ENCODE data around the gene RSRC2.
"Not testable (repeated sequence)": the region's sequence is repeated elsewhere in the genome, so short reads cannot be mapped to it uniquely, and the experiment has no call there.

DNA sequence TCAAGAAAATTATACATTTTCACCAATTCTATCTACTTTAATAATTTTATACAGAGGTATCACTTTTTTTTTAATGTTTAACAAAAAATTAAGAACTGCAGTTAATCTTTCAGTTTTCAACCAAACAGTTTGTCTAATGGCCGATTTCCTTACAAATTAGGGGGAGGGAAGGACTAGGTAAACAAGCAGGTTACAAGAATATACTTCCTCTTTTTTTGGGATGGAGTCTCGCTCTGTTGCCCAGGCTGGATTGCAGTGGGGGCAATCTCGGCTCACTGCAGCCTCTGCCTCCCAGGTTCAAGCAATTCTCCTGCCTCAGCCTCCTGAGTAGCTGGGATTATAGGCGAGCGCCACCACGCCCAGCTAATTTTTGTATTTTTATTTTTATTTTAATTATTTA, 33.5 kb downstream of the RSRC2 start:
- TF ChIP-seq, protein P1, sequence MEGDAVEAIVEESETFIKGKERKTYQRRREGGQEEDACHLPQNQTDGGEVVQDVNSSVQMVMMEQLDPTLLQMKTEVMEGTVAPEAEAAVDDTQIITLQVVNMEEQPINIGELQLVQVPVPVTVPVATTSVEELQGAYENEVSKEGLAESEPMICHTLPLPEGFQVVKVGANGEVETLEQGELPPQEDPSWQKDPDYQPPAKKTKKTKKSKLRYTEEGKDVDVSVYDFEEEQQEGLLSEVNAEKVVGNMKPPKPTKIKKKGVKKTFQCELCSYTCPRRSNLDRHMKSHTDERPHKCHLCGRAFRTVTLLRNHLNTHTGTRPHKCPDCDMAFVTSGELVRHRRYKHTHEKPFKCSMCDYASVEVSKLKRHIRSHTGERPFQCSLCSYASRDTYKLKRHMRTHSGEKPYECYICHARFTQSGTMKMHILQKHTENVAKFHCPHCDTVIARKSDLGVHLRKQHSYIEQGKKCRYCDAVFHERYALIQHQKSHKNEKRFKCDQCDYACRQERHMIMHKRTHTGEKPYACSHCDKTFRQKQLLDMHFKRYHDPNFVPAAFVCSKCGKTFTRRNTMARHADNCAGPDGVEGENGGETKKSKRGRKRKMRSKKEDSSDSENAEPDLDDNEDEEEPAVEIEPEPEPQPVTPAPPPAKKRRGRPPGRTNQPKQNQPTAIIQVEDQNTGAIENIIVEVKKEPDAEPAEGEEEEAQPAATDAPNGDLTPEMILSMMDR (IDR thresholded peaks at IDR 0.05; ENCODE audit: low read depth, low read length, poor library complexity, severe bottlenecking): not testable (repeated sequence)
- not testable (repeated sequence) for TF ChIP-seq EZH2phosphoT487 (IDR thresholded peaks at IDR 0.05; ENCODE audit: borderline replicate concordance, low read length)

Measured in DOHH2 (cell line).